GM19438 (cell line): ENCODE data around the gene AGAP3.

Experiments
- ATAC-seq: cut with Tn5 transposase; IDR thresholded peaks from one replicate; pipeline ENCODE4 v1.9.1; 2021; ENCODE audit warnings: low read depth; ENCODE audit not compliant: unreplicated experiment

AGAP3 gene

GRCh38 chr7:151086802-151087244 lies 548 bp downstream of the AGAP3 start:
- no peak for ATAC-seq

- no peak for ATAC-seq
These were observed 1.2 kb downstream of the AGAP3 start for GRCh38 chr7:151087245-151088018.

- no peak for ATAC-seq
These were observed 2.0 kb downstream of the AGAP3 start for GRCh38 chr7:151088019-151088855.

GRCh38 chr7:151088856-151089699 lies 2.8 kb downstream of the AGAP3 start:
- ATAC-seq = no peak

- no peak for ATAC-seq
These were observed 3.8 kb downstream of the AGAP3 start for GRCh38 chr7:151089893-151090730.

- no peak for ATAC-seq
These were observed 4.7 kb downstream of the AGAP3 start for GRCh38 chr7:151091003-151091402.

- no peak for ATAC-seq
These were observed 5.2 kb downstream of the AGAP3 start for GRCh38 chr7:151091431-151091830.

- no peak for ATAC-seq
These were observed 5.7 kb downstream of the AGAP3 start for GRCh38 chr7:151091988-151092387.

- no peak for ATAC-seq
These were observed 7.5 kb downstream of the AGAP3 start for GRCh38 chr7:151093748-151094147.

GRCh38 chr7:151094675-151095074 lies 8.4 kb downstream of the AGAP3 start:
- no peak for ATAC-seq

GRCh38 chr7:151095123-151095797 lies 9.0 kb downstream of the AGAP3 start:
- ATAC-seq = no peak

GRCh38 chr7:151095828-151096475 lies 9.7 kb downstream of the AGAP3 start:
- ATAC-seq = no peak

GRCh38 chr7:151099486-151100211 lies 13.4 kb downstream of the AGAP3 start:
- ATAC-seq = no peak

GRCh38 chr7:151100921-151101320 lies 14.6 kb downstream of the AGAP3 start:
- ATAC-seq = no peak

GRCh38 chr7:151101621-151102396 lies 15.5 kb downstream of the AGAP3 start:
- ATAC-seq = no peak

GRCh38 chr7:151102991-151103390 lies 16.7 kb downstream of the AGAP3 start:
- ATAC-seq = no peak

- no peak for ATAC-seq
These were observed 17.7 kb downstream of the AGAP3 start for GRCh38 chr7:151103973-151104372.
